Measurements from ENCODE around the gene TMEM19. TPM values are rescaled to one million over a fixed set of nuclear protein-coding genes. Genes with fewer than 3 reads are reported as not detected.

Gene TMEM19
- polyA plus RNA-seq, 1 of the 3 experiments (the other 2 are of a cell fraction): 12.6 TPM

- TF ChIP-seq RXRA (IDR thresholded peaks at IDR 0.05; ENCODE audit: borderline replicate concordance, low read depth) (no peak), GATA2 (CRISPR knock-in tag; IDR thresholded peaks at IDR 0.05) (no peak), PBX3 (IDR thresholded peaks at IDR 0.05) (no peak), FOXM1 (IDR thresholded peaks at IDR 0.05; ENCODE audit: low read depth) (no peak), RCOR1 (IDR thresholded peaks at IDR 0.05; ENCODE audit: low read length) (no peak)
Measured at GRCh38 chr12:71655495-71655894, 30.4 kb upstream of the TMEM19 start (continued).

- no peak for DNase-seq
- peaks cover 76 to 93% of the 10 kb centered on the region in 2 experiments for H3K36me3 ChIP-seq (replicated peaks in 1 of 2; ENCODE audit: control insufficient read depth in 1 of 2, insufficient read depth in 2 of 2, low read length in 1 of 2)
- H3K9me2 ChIP-seq: no peaks in the 10 kb centered on the region
- peaks cover 99% of the 10 kb centered on the region for H3K79me2 ChIP-seq (ENCODE audit: insufficient read depth)
- peaks cover 0 to 8% of the 10 kb centered on the region in 2 experiments; a peak in 2 of 4 replicates for H3K4me1 ChIP-seq (ENCODE audit: control insufficient read depth in 1 of 2, insufficient read depth in 2 of 2, low read depth in 1 of 2, low read length in 1 of 2)
- H3K27ac ChIP-seq (ENCODE audit: low read depth in 2 of 2, low read length in 1 of 2): no peak overlapping the region
- peaks cover 27% of the 10 kb centered on the region for H4K20me1 ChIP-seq (ENCODE audit: insufficient read depth)
- 0 out of 2 replicates have a peak, but pooled peaks cover 13% of the 10 kb centered on the region for H3K9me3 ChIP-seq
- POLR2A ChIA-PET: no interaction called here
- H3K27me3 ChIP-seq (ENCODE audit: insufficient read depth): no peaks in the 10 kb centered on the region
- TF ChIP-seq SMC3 (IDR thresholded peaks at IDR 0.05; ENCODE audit: low read depth, low read length): no peak
- no peak for TF ChIP-seq USF1 (IDR thresholded peaks at IDR 0.05; ENCODE audit: borderline replicate concordance, low read depth)
- TF ChIP-seq FOXJ3 (CRISPR knock-in tag; IDR thresholded peaks at IDR 0.05): no peak
- H3K9ac ChIP-seq: no peak overlapping the region
- no peak overlapping the region for H3K4me3 ChIP-seq (ENCODE audit: low read depth in 2 of 2, low read length in 1 of 2)
- no peak overlapping the region for H2AFZ ChIP-seq (ENCODE audit: low read depth)
- WGBS (ENCODE audit: low lambda C conversion rate): 91% methylated on average over 1 of the region's 1 CpG
- no peaks in the 10 kb centered on the region for H3F3A ChIP-seq (replicated peaks; ENCODE audit: insufficient read depth)
- H3K4me2 ChIP-seq: no peak overlapping the region
- CTCF ChIA-PET: interaction anchor here (1.0 kb wide), 1 partner anchor 92 kb away, joined by 3 read pairs; no protein-coding TSS in a partner anchor
Measured at GRCh38 chr12:71655907-71656306, 30.0 kb upstream of the TMEM19 start.

- Histone ChIP-seq H3K4me1 (ENCODE audit: control insufficient read depth in 1 of 2, insufficient read depth in 2 of 2, low read depth in 1 of 2, low read length in 1 of 2) (peaks cover 3 to 8% of the 10 kb centered on the region in 2 experiments; a peak in 3 of 4 replicates), H3F3A (replicated peaks; ENCODE audit: insufficient read depth) (peaks cover 1% of the 10 kb centered on the region), H3K79me2 (ENCODE audit: insufficient read depth) (peaks cover 99% of the 10 kb centered on the region), H2AFZ (ENCODE audit: low read depth) (no peak overlapping the region), H3K9me3 (0 out of 2 replicates have a peak, but pooled peaks cover 13% of the 10 kb centered on the region), H3K4me2 (no peak overlapping the region), H3K27me3 (ENCODE audit: insufficient read depth) (no peaks in the 10 kb centered on the region), H3K9ac (no peak overlapping the region), H3K9me2 (no peaks in the 10 kb centered on the region), H3K4me3 (ENCODE audit: low read depth in 2 of 2, low read length in 1 of 2) (no peak overlapping the region), H3K36me3 (replicated peaks in 1 of 2; ENCODE audit: control insufficient read depth in 1 of 2, insufficient read depth in 2 of 2, low read length in 1 of 2) (peaks cover 67 to 89% of the 10 kb centered on the region in 2 experiments), H3K27ac (ENCODE audit: low read depth in 2 of 2, low read length in 1 of 2) (no peak overlapping the region), H4K20me1 (ENCODE audit: insufficient read depth) (peaks cover 30% of the 10 kb centered on the region)
- DNase-seq: no peak
- ChIA-PET POLR2A (no interaction called here), CTCF (interaction anchor here (0.6 kb wide), 1 partner anchor 1986 kb away, joined by 3 read pairs; no protein-coding TSS in a partner anchor)
- 75% methylated on average over 3 of the region's 3 CpGs for whole genome bisulfite sequencing (ENCODE audit: low lambda C conversion rate)
- TF ChIP-seq NRF1 (IDR thresholded peaks at IDR 0.05; ENCODE audit: low read depth, low read length) (no peak), REST (IDR thresholded peaks at IDR 0.05; ENCODE audit: low read depth, low read length) (no peak), ZBTB33 (IDR thresholded peaks at IDR 0.05; ENCODE audit: borderline replicate concordance, low read depth) (no peak), RFX5 (IDR thresholded peaks at IDR 0.05; ENCODE audit: low read length) (no peak), SIN3A (IDR thresholded peaks at IDR 0.05; ENCODE audit: borderline replicate concordance, low read depth, low read length) (no peak), USF1 (IDR thresholded peaks at IDR 0.05; ENCODE audit: borderline replicate concordance, low read depth) (no peak), CTCF (IDR thresholded peaks at IDR 0.05) (no peak)
Measured at GRCh38 chr12:71656740-71657139, 29.1 kb upstream of the TMEM19 start.

All from SK-N-SH (cell line).